Right forelimb (tissue), 1 donor: ENCODE data around the gene CBY2.
"Not testable (repeated sequence)": the region's sequence is repeated elsewhere in the genome, so short reads cannot be mapped to it uniquely, and the experiment has no call there.

Source experiments
- DNase-seq: peaks from one replicate; pipeline ENCODE4 v3.0.0-alpha.2; 2018

The CBY2 gene

GRCh38 chr13:45702088-45702487 lies at the start of gene CBY2:
Gene CBY2, plus strand, starts transcription at chr13:45702320. Its CDS starts 71 bp downstream, at chr13:45702391.
- DNase-seq, result no peak

GRCh38 chr13:45654633-45655349 lies 47.3 kb upstream of the CBY2 start:
- no peak for DNase-seq

- DNase-seq, result no peak
These were observed 43.4 kb upstream of the CBY2 start for GRCh38 chr13:45658586-45659235.

GRCh38 chr13:45659536-45659935 lies 42.6 kb upstream of the CBY2 start:
- DNase-seq, result no peak

GRCh38 chr13:45660458-45660857 lies 41.7 kb upstream of the CBY2 start:
- DNase-seq, result not testable (repeated sequence)

DNA sequence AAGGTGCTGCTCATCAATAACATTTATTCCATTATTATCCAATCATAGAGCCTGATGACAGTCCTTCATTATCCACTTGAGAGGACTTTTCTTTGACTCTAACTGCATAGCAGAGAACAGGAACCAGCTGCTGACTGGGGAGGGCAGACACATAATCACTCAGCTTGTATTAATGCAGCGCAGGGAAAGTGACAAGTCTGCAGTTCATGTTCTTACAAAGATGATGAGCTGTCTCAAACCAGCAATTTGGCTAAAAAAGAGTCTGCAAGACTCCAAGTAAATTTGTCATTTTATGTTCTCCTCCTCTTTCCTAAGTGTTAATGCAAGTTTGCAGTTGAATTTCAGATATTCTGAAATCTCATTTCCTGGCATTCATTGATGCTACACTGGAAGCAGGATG lies 40.0 kb upstream of the CBY2 start:
- DNase-seq, result no peak

DNA sequence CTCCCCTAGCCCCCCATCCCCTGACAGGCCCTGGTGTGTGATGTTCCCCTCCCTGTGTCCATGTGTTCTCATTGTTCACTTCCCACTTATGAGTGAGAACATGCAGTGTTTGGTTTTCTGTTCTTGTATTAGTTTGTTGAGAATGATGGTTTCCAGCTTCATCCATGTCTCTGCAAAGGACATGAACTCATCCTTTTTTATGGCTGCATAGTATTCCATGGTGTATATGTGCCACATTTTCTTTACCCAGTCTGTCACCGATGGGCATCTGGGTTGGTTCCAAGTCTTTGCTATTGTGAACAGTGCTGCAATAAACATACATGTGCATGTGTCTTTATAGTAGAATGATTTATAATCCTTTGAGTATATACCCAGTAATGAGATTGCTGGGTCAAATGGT lies 39.2 kb upstream of the CBY2 start:
- not testable (repeated sequence) for DNase-seq

DNA sequence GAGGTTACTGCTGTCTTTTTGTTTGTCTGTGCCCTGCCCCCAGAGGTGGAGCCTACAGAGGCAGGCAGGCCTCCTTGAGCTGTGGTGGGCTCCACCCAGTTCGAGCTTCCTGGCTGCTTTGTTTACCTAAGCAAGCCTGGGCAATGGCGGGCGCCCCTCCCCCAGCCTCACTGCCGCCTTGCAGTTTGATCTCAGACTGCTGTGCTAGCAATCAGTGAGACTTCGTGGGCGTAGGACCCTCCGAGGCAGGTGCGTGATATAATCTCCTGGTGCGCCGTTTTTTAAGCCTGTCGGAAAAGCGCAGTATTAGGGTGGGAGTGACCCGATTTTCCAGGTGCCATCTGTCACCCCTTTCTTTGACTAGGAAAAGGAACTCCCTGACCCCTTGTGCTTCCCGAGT lies 32.5 kb upstream of the CBY2 start:
- not testable (repeated sequence) for DNase-seq

DNA sequence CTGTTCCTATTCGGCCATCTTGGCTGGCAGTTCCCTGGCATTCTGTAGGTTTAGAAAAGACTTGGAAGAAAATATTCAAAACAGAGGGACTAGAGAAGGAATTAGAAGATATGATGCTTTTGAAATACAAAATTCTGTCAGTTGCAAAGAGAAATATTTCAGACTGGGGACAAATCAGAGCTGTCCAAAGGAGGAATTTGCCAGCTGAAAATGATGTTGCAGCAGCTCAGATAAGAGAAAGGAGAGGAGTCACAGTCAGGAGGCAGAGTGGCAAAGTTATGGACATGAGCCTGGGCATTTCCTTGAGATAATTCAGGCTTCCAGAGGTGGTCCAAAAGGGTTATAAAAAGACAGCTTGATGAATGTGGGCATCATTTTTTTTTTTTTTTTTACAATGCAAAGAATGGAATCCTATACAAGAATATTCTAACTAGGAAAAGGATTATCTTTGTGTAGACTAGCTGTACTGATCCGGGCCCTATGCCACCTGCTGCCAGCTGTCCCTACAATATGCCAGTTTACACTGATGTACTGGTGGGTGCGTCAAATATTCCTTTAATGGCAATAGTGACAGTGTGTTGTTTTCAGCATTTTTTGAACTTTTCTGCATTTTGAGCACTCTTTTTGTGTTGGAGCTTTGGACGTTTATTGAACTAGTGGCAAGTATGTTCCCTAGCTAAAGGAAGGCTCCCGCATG lies 31.8 kb upstream of the CBY2 start:
- no peak for DNase-seq

- DNase-seq, result no peak
These were observed 27.2 kb upstream of the CBY2 start for GRCh38 chr13:45674908-45675307.

GRCh38 chr13:45678282-45678681 lies 23.8 kb upstream of the CBY2 start:
- DNase-seq, result no peak

GRCh38 chr13:45681113-45681512 lies 21.0 kb upstream of the CBY2 start:
- no peak for DNase-seq

- DNase-seq, result no peak
These were observed 19.6 kb upstream of the CBY2 start for GRCh38 chr13:45682494-45683008.

DNA sequence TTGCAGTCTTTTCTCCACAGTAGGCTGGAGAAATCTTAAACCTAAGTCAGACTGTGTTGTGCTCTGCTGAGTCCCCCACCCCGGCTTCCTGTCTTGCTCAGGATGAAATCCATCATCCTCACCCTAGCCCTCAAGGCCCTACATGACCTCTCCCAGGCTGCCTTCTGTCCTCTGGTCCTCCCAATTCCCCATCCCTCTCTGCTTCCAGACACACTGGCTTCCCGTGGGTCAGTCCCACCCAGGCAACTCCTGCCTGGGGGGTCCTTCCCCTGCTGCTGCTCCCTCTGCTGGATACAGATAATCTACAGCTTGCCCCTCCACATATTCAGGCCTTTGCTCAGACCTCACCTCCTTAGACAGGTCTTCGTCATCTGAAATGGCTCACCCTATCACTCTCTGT lies 18.4 kb upstream of the CBY2 start:
- DNase-seq, result no peak

DNA sequence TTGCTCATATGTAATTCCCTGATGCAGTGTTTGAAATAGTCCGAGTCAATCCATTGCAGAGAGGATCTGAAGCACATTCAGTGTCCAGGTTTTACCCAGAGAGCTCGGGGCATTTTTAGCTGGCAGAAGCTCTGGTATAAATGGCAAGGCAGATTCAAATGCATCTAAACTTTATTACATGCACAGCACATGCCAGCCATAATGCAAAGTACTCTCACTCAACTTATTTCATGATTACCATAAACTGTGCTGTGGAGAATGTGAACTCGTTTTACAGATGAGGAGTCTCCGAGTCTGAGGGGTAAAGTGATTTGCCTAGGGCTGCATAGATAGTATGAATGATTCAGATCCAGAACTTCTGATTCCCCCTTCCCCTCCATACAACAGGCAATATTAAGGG lies 13.5 kb upstream of the CBY2 start:
- DNase-seq, result no peak

GRCh38 chr13:45690636-45691035 lies 11.5 kb upstream of the CBY2 start:
- no peak for DNase-seq

- DNase-seq, result no peak
These were observed 10.9 kb upstream of the CBY2 start for GRCh38 chr13:45691251-45691650.

GRCh38 chr13:45691667-45692066 lies 10.5 kb upstream of the CBY2 start:
- DNase-seq, result no peak

DNA sequence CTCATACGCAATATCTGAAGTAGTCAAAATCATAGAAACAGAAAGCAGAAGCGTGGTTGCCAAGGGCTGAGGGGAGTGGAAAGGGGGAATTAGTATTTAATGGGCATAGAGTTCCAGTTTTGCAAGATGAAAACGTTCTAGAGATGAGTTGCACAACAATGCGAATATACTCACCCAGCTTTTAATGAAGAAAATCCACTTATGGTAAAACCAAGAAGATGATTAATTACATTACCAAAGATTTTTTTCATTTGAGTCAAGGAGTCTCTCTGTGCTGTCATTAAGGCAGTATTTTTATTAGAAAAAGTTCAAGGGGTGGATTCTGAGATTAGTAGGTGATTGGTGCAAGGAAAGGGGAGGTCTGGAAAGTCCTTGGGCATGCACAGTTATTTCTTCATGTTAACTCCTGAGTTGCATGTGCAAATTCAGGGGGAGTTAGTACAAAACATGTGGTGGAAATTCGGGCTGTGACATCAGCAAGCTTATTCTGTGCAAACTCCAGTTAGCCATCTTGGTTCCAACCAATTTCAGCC lies 6.9 kb upstream of the CBY2 start:
- no peak for DNase-seq

DNA sequence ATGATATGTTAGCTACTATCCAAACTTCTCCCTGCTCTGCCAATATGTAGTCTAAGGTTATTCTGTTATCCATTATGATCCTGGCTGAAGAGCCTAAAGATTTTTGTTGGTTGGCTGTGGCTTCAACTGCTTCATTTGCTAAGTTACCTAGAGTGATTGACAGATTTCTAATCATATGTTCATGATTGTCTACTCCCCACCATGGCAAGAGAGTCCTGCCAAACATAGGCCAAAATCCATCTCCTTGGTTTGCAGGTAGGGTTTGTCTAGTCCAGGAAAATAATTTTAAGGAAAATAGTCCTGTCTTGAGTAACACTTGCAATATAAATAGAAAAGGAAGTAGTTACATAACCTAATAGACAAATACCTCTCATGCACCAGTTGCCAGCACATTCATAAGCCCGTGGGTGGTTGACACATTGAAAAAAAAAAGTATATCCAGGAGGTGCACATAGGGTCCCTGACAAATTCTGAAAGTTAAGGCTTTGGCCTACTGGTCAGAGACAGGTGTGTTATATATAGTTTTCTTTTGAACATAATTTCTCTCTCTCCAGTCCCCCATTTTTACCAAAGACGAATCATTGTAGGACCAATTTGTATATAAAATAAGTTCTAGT lies 5.4 kb upstream of the CBY2 start:
- no peak for DNase-seq

DNA sequence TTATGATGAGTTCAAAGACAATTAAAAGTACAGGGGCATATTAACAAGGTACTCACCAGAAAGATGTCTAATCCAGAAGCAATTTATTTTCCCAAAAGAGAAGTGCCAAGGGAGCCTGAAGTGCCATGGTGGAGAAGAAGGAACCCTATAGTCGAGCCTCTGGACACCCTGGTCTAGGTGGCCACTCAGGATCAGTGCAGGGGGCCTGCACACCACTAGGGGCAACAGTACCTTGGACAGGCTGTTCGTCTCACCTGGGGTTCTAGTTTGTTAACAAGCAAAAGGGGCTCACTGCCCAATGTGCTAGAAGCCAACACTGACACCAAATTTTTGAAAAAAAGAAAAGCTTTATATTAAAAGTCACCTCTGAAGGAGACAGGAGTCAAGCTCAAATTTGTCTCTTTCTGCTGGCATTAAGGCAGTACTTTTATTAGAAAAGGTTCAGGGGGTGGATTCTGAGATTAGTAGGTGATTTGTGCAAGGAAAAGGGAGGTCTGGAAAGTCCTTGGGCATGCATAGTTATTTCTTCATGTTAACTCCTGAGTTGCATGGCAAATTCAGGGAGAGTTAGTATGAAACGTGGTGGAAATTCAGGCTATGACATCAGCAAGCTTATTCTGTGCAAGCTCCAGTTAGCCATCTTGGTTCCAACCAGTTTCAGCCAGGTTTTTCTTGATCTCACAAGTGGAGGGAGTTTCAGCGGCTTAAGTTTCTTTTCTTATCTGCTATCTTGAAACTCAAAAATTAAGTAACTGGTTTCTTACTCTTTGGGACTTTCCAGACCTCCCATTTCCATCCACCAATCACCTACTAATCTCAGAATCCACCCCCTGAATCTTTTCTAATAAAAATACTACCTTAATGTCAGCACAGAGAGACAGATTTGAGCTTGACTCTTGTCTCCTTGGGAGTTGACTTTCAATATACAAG lies 884 bp upstream of the CBY2 start:
- no peak for DNase-seq

GRCh38 chr13:45702869-45703391 lies 810 bp downstream of the CBY2 start:
- DNase-seq, result no peak
